ENCODE results near the gene ZNF79.

GRCh38 chr9:127430415-127430814 is 6.2 kb downstream of the ZNF79 start:
- TF ChIP-seq, protein P1, sequence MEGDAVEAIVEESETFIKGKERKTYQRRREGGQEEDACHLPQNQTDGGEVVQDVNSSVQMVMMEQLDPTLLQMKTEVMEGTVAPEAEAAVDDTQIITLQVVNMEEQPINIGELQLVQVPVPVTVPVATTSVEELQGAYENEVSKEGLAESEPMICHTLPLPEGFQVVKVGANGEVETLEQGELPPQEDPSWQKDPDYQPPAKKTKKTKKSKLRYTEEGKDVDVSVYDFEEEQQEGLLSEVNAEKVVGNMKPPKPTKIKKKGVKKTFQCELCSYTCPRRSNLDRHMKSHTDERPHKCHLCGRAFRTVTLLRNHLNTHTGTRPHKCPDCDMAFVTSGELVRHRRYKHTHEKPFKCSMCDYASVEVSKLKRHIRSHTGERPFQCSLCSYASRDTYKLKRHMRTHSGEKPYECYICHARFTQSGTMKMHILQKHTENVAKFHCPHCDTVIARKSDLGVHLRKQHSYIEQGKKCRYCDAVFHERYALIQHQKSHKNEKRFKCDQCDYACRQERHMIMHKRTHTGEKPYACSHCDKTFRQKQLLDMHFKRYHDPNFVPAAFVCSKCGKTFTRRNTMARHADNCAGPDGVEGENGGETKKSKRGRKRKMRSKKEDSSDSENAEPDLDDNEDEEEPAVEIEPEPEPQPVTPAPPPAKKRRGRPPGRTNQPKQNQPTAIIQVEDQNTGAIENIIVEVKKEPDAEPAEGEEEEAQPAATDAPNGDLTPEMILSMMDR (IDR thresholded peaks at IDR 0.05) = no peak
- TF ChIP-seq POLR2A (IDR thresholded peaks at IDR 0.05) (no peak), EP300 (IDR thresholded peaks at IDR 0.05) (no peak)
